Skeletal muscle satellite cell (primary cell): Measurements from ENCODE around the gene HOMER3.

Experiments
- H3K27me3 ChIP-seq: 2 replicates; pipeline ENCODE4 v1.7.0; 2013; ENCODE audit warnings: low read length; ENCODE audit not compliant: control insufficient read depth, insufficient read depth
- H3K36me3 ChIP-seq: 2 replicates; pipeline ENCODE4 v1.7.0; 2013; ENCODE audit warnings: mild to moderate bottlenecking, control low read depth, low read length; ENCODE audit not compliant: insufficient read depth
- H3K4me1 ChIP-seq: 2 replicates; pipeline ENCODE4 v1.7.0; 2013; ENCODE audit warnings: low read length; ENCODE audit not compliant: control insufficient read depth, insufficient read depth
- H3K4me2 ChIP-seq: 2 replicates; pipeline ENCODE4 v1.7.0; 2013; ENCODE audit warnings: mild to moderate bottlenecking, low read length
- H3K4me3 ChIP-seq: 2 replicates; pipeline ENCODE4 v1.7.0; 2013; ENCODE audit warnings: low read length
- H3K9ac ChIP-seq: 2 replicates; pipeline ENCODE4 v1.7.0; 2013; ENCODE audit warnings: mild to moderate bottlenecking, low read depth, low read length, moderate library complexity
- H3K9me3 ChIP-seq: replicated peaks from 2 replicates; pipeline ENCODE4 v1.7.0; 2013; ENCODE audit warnings: mild to moderate bottlenecking, control low read depth, low read length

Gene HOMER3

DNA sequence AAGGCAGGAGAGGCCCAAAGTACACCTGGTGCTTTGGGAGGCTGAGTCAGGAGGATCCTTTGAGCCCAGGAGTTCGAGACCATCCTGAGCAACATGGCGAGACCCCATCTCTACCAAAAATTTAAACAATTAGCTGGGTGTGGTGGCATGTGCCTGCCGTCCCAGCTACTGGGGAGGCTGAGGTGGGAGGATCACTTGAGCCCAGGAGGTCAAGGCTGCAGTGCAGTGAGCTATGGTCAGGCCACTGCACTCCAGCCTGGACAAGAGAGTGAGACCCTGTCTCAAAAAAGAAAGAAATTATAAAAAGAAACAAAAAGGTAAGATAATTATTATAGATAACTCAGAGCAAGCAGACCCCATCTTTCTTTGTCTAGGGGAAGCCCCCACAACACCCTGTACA is 1.9 kb downstream of the HOMER3 start:
- peaks cover 25% of the 10 kb centered on the region for H3K36me3 ChIP-seq
- peak overlapping the region; percentile 94 for H3K4me2 ChIP-seq
- no peaks in the 10 kb centered on the region for H3K27me3 ChIP-seq
- no peaks in the 10 kb centered on the region for H3K9me3 ChIP-seq
- H3K4me3 ChIP-seq: peak overlapping the region; percentile 97
- H3K9ac ChIP-seq: peak overlapping the region; percentile 93
- peaks cover 12% of the 10 kb centered on the region for H3K4me1 ChIP-seq

- no peaks in the 10 kb centered on the region for H3K27me3 ChIP-seq
- no peaks in the 10 kb centered on the region for H3K9me3 ChIP-seq
- H3K4me3 ChIP-seq: no peak overlapping the region
- peaks cover 58% of the 10 kb centered on the region for H3K36me3 ChIP-seq
- no peak overlapping the region for H3K4me2 ChIP-seq
- H3K4me1 ChIP-seq: no peaks in the 10 kb centered on the region
- H3K9ac ChIP-seq: no peak overlapping the region
Measured at GRCh38 chr19:18933297-18933696, 7.7 kb downstream of the HOMER3 start.

DNA sequence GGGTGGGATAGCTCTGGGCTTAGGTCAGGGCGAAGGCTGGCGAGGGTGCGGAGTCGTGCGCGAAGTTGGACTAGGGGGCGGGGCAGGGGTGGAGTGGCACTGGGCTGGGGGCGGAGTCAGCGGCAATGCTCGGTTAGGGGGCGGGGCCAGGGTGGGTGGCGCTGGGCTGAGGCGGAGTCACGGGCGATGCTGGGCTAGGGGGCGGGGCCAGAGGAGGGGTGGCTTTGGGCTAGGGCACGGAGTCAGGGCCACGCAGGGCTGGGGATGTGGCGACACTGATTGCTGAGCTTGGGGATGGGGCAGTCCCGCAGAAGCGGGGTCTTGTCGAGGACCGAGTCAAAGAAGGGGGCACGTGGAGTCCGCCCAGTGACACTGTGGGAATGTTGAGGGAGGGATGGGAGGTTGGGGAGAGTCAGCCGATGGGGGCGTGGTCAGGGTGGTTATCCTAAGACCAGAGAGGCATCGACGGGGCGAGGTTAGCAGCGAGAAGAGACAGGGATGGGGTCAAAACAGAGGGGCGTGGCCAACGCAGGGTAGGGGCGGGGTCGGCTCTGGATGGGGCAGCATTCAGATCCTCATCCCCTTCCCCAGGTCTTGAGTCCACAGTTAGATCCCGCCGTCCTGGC is 8.7 kb downstream of the HOMER3 start:
- H3K9ac ChIP-seq: no peak overlapping the region
- no peak overlapping the region for H3K4me2 ChIP-seq
- no peaks in the 10 kb centered on the region for H3K27me3 ChIP-seq
- H3K9me3 ChIP-seq: no peaks in the 10 kb centered on the region
- H3K36me3 ChIP-seq: peaks cover 60% of the 10 kb centered on the region
- H3K4me1 ChIP-seq: no peaks in the 10 kb centered on the region
- no peak overlapping the region for H3K4me3 ChIP-seq

DNA sequence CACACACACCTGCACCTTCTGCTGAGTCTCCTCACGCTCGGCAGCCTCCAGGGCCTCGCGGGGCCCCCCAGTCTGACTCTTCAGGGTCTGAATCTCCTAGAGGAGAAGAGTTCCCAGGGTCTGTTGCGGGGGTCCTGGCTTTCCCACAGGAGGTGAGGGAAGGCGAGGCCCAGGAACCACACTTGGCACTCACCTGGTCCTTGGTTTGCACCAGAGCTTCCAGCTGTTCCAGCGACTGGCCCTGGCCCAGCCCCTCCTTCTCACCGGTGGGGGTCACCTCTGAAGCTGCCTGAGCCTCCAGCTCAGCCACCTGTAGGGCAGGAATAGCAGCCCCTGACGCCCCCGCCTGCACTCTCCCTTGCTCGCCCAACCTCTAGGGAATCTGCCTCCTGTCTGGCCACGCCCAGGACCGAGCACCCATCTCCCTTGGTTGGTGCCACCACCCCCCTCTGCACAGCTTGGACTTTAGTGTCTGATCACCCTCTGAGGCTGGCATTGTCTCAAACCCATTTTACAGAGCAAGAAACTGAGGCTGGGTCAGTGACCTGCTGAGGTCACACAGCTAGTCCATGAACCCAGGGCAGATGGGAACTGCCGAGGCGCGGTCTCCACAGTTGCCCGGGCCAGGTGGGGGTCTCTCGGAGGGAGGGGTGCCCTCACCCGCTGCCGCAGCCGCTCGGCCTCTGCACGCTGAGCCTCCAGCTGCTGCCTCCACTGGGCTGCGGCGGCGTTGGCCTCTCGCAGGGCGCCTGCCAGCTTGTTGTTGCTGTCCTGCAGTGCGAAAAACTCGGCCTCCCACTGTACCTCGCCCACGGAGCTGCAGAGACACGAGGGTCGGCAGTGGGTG is 9.5 kb downstream of the HOMER3 start:
- Histone ChIP-seq H3K36me3 (peaks cover 63% of the 10 kb centered on the region), H3K9ac (no peak overlapping the region), H3K9me3 (no peaks in the 10 kb centered on the region)

DNA sequence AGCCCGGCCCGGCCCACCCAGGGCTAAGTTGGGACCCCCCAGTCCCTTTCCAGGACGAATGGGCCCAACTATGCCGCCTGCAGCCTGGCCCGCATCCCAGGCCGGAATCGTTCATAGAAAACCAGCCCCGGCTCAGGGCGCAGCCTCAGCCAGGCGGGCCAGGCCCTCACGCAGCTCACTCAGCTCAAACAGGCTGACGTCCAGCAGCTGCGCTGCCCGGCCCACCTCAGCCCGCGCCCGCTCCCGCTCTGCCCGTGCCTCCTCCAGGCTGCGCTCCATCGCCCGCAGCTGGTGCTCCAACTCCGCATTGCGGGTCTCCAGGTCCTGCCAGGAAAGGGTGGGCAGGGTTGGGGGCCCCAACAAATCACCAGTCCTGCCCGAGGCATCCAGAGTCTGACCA is 11.7 kb downstream of the HOMER3 start:
- Histone ChIP-seq H3K4me1 (no peaks in the 10 kb centered on the region), H3K27me3 (no peaks in the 10 kb centered on the region), H3K9ac (no peak overlapping the region), H3K9me3 (no peaks in the 10 kb centered on the region), H3K36me3 (peaks cover 67% of the 10 kb centered on the region), H3K4me2 (no peak overlapping the region), H3K4me3 (no peak overlapping the region)

More for the DNA sequence above, 9.5 kb downstream of the HOMER3 start:
- no peaks in the 10 kb centered on the region for H3K27me3 ChIP-seq
- no peak overlapping the region for H3K4me2 ChIP-seq
- H3K4me1 ChIP-seq: no peaks in the 10 kb centered on the region
- no peak overlapping the region for H3K4me3 ChIP-seq

DNA sequence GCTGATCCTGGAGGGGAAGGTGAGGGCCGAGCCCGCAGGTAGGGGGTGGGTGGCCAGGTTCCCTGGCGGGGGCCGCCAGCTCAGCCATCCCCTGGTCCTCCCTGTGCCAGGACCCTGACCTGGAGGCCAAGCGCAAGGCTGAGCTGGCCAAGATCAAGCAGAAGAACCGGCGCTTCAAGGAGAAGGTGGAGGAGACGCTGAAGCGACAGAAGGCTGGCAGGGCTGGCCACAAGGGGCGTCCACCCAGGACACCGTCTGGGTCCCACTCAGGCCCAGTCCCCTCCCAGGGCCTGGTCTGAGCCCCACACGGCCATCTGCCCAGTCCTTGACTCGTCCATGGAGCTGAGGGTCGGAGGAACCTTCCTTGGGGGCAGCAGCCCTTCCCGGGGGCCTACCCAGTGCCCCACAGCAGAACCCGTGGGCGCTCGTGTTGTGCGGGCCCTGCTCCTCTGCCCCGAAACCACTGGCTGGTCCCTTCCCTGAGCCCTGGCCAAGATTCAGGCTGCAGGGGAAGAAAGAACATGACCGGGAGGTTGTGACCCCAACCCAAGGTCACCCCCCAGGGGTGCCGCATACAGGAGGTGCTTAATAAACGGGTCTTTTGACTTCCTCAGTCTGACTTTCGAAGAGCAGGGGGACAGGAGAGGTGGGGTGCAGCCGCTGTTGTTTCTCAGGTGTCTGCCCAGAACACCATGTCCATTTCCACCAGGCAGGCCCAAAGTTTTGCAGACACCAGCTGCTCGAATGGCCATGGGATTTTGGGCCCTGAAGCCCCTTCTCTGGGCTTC is 12.8 kb downstream of the HOMER3 start:
- Histone ChIP-seq H3K9me3 (no peaks in the 10 kb centered on the region), H3K4me2 (no peak overlapping the region), H3K9ac (no peak overlapping the region), H3K36me3 (peaks cover 66% of the 10 kb centered on the region), H3K4me1 (no peaks in the 10 kb centered on the region), H3K4me3 (no peak overlapping the region), H3K27me3 (no peaks in the 10 kb centered on the region)

DNA sequence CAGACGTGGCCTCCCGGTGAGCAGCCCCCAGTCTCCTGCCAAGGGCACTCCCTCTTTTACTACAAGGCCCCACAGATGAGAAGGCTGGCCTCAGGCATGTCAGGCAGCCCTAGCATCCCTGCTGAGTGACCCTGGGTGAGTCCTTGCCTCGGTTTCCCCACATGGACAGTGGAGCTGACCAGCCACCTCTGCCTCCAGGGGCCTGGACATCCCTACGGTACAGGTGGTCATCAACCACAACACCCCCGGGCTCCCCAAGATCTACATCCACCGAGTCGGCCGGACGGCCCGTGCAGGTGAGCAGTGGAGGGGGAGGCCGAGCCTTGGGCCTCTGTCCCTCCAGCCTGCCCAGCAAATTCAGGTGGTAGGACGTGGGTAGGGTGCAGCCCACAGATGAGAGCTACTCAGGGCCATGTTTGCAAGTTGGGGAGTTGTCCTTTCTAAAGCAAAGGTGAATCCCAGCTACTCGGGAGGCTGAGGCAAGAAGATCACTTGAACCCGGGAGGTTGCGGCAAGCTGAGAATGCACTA is 16.3 kb downstream of the HOMER3 start:
- H3K36me3 ChIP-seq: peaks cover 64% of the 10 kb centered on the region
- H3K27me3 ChIP-seq: no peaks in the 10 kb centered on the region
- H3K4me1 ChIP-seq: peaks cover 6% of the 10 kb centered on the region
- H3K9me3 ChIP-seq: no peaks in the 10 kb centered on the region
- H3K4me2 ChIP-seq: no peak overlapping the region
- no peak overlapping the region for H3K9ac ChIP-seq
- H3K4me3 ChIP-seq: no peak overlapping the region

- Histone ChIP-seq H3K27me3 (no peaks in the 10 kb centered on the region), H3K4me3 (no peak overlapping the region), H3K36me3 (peaks cover 41% of the 10 kb centered on the region), H3K4me2 (no peak overlapping the region), H3K9me3 (no peaks in the 10 kb centered on the region), H3K9ac (no peak overlapping the region), H3K4me1 (peaks cover 15% of the 10 kb centered on the region)
Measured at GRCh38 chr19:18922228-18922985, 18.6 kb downstream of the HOMER3 start.

GRCh38 chr19:18921593-18921992 is 19.4 kb downstream of the HOMER3 start:
- Histone ChIP-seq H3K36me3 (peaks cover 38% of the 10 kb centered on the region), H3K4me2 (no peak overlapping the region), H3K4me3 (no peak overlapping the region), H3K9me3 (no peaks in the 10 kb centered on the region), H3K4me1 (peaks cover 16% of the 10 kb centered on the region), H3K27me3 (no peaks in the 10 kb centered on the region), H3K9ac (no peak overlapping the region)

DNA sequence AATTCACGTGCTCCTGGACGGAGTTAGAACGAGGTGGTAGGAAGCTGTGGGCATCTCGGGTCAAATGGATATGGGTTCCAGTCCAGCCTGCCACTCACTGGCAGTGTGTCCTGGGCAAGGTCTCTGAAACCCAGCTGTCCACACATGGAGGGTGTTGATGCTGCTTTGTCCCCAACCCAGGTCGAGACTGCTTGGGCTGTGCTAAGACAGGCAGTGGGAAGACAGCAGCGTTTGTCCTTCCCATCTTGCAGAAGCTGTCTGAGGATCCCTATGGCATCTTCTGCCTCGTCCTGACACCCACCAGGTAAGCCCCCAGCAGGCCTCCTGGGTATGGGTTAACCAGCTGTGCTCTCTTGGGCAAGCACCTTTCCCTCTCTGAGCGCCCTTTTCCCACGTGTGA is 20.6 kb downstream of the HOMER3 start:
- Histone ChIP-seq H3K9ac (peak overlapping the region; percentile 85), H3K36me3 (peaks cover 34% of the 10 kb centered on the region), H3K27me3 (no peaks in the 10 kb centered on the region), H3K4me3 (peak overlapping the region; percentile 85), H3K9me3 (no peaks in the 10 kb centered on the region), H3K4me2 (peak overlapping the region; percentile 94), H3K4me1 (peaks cover 16% of the 10 kb centered on the region)

DNA sequence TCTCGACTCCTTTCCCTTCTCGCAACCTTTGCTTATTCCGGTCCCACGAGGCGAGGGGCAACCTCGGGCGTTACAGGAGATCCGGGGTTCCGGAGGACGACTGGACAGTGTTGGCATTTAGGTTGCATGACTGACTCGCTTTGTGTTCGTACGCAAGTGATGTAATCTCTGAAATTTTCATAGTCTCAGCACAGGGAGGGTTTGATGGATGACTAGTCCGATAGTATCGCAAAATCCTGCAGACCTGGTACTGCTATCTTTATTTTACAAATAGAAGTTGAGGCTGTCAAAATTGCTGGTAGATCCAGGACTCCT is 21.2 kb downstream of the HOMER3 start:
- Histone ChIP-seq H3K4me1 (peaks cover 16% of the 10 kb centered on the region), H3K4me2 (peak overlapping the region; percentile 94), H3K9ac (peak overlapping the region; percentile 85), H3K27me3 (no peaks in the 10 kb centered on the region), H3K36me3 (peaks cover 38% of the 10 kb centered on the region), H3K4me3 (peak overlapping the region; percentile 85), H3K9me3 (no peaks in the 10 kb centered on the region)
